Upper lobe of right lung (tissue), 1 donor: ENCODE results near the gene MAP4K4. TPM values are rescaled to one million over a fixed set of nuclear protein-coding genes. Genes with fewer than 3 reads are reported as not detected.
A peak's percentile ranks its signal among the peaks of the same experiment; 100 is the strongest.

Experiments used
- ATAC-seq: fragments of 200-7000 bp; cut with Tn5 transposase; one replicate; pipeline ENCODE4 v1.9.1; 2020; ENCODE audit warnings: mild to moderate bottlenecking, moderate library complexity
- DNase-seq: peaks from one replicate; pipeline ENCODE4 v3.0.0-alpha.2; 2020
- H3K27ac ChIP-seq: fragments of 200-600 bp; one replicate; pipeline ENCODE4 v1.8.0; 2022
- H3K27me3 ChIP-seq: fragments of 200-600 bp; one replicate; pipeline ENCODE4 v1.8.0; 2022; ENCODE audit warnings: mild to moderate bottlenecking
- H3K36me3 ChIP-seq: fragments of 200-600 bp; one replicate; pipeline ENCODE4 v1.8.0; 2022
- H3K4me1 ChIP-seq: fragments of 200-600 bp; one replicate; pipeline ENCODE4 v1.8.0; 2022
- H3K4me3 ChIP-seq: fragments of 200-600 bp; one replicate; pipeline ENCODE4 v1.8.0; 2022; ENCODE audit warnings: mild to moderate bottlenecking
- H3K9me3 ChIP-seq: fragments of 200-600 bp; one replicate; pipeline ENCODE4 v1.8.0; 2022
- CTCF ChIP-seq: fragments of 200-600 bp; IDR thresholded peaks from one replicate; pipeline ENCODE4 v1.8.0; 2022; ENCODE audit warnings: antibody characterized with exemption
- intact Hi-C: fragments of 100-400 bp; cut with DNase I; formaldehyde crosslinking; loops from one replicate; pipeline ENCODE4 v1.11.0; 2022
- total RNA-seq: library from RNA; stranded (reverse); fragmentation: NEBNext Ultra II Directional; extraction: Animal tissue kit (Norgen Biotek cat#: 25700); gene quantifications from one replicate; pipeline ENCODE4 v1.2.1, GENCODE V29; 2021
- donor health status: DM: no; HTN: yes; CAD: no; lungs with severe emphysema.

The MAP4K4 gene
- total RNA-seq, 1 donor from 2014 or later, result 88.7 TPM

- no peak for TF ChIP-seq CTCF
- H3K4me1 ChIP-seq, result no peaks in the 10 kb centered on the region
- DNase-seq (no peak), ATAC-seq (no peak)
- H3K27me3 ChIP-seq, result no peaks in the 10 kb centered on the region
- H3K9me3 ChIP-seq, result no peaks in the 10 kb centered on the region
- intact Hi-C loops, result loop anchor here (10.0 kb wide), 1 partner anchor 132 kb away; no protein-coding TSS in a partner anchor
- no peaks in the 10 kb centered on the region for H3K36me3 ChIP-seq
- no peak overlapping the region for H3K4me3 ChIP-seq
- no peak overlapping the region for H3K27ac ChIP-seq
These were observed 4.7 kb upstream of the MAP4K4 start for GRCh38 chr2:101692766-101693165.

- H3K36me3 ChIP-seq, result no peaks in the 10 kb centered on the region
- intact Hi-C loops, result loop anchor here (10.0 kb wide), 1 partner anchor 131 kb away; no protein-coding TSS in a partner anchor
- no peak for ATAC-seq
- H3K27ac ChIP-seq, result no peak overlapping the region
- H3K27me3 ChIP-seq, result no peaks in the 10 kb centered on the region
- H3K4me1 ChIP-seq, result peaks cover 4% of the 10 kb centered on the region
- no peaks in the 10 kb centered on the region for H3K9me3 ChIP-seq
- no peak for DNase-seq
- TF ChIP-seq CTCF, result no peak
- H3K4me3 ChIP-seq, result no peak overlapping the region
These were observed 3.4 kb upstream of the MAP4K4 start for GRCh38 chr2:101693991-101694588.

GRCh38 chr2:101696272-101697123 lies 1.0 kb upstream of the MAP4K4 start:
- peak overlapping the region; percentile 86 for H3K27ac ChIP-seq
- H3K9me3 ChIP-seq, result no peaks in the 10 kb centered on the region
- DNase-seq, result peak; percentile 71
- peaks cover 19% of the 10 kb centered on the region for H3K4me1 ChIP-seq
- intact Hi-C loops, result loop anchor here (10.0 kb wide), 1 partner anchor 128 kb away; no protein-coding TSS in a partner anchor
- H3K4me3 ChIP-seq, result peak overlapping the region; percentile 61
- ATAC-seq, result peak; percentile 27
- no peaks in the 10 kb centered on the region for H3K36me3 ChIP-seq
- TF ChIP-seq CTCF, result no peak
- no peaks in the 10 kb centered on the region for H3K27me3 ChIP-seq

GRCh38 chr2:101698014-101698843 lies 722 bp downstream of the MAP4K4 start:
- Histone ChIP-seq H3K4me3 (peak overlapping the region; percentile 69), H3K27me3 (no peaks in the 10 kb centered on the region), H3K4me1 (peaks cover 19% of the 10 kb centered on the region), H3K9me3 (no peaks in the 10 kb centered on the region), H3K27ac (peak overlapping the region; percentile 65), H3K36me3 (no peaks in the 10 kb centered on the region)
- ATAC-seq (peak; percentile 23), DNase-seq (no peak)
- TF ChIP-seq CTCF, result no peak
- intact Hi-C loops, result loop anchor here (10.0 kb wide), 1 partner anchor 127 kb away; no protein-coding TSS in a partner anchor
